SIG-M5 treated with dmso at 0.1 percent for 504 hours (cell line): Measurements from ENCODE around the gene OR6Q1.

Source experiments
- DNase-seq: peaks from one replicate; lab custom pipeline; 2025; ENCODE audit not compliant: unreplicated experiment; lab: John Stamatoyannopoulos, UW

Gene OR6Q1

DNA sequence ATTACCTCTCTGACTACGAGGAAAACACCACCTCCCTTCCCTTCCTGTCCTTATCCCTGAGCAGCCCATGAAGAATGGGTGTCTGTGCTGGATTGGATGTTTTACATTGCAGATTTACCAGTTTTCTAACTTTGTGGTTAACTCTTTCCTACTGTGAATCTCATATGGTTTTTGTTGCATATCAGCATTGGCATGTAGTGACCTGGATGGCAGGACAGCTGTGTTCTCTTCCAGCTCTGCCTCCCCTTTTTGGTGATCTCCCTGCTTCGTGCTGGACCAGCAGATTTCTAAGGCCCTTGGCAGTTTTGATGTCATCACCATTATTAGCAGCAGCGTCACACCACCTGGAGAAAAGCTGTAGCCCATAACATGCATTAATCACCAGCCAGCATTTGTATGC is 26.7 kb downstream of the OR6Q1 start:
- DNase-seq = no peak

GRCh38 chr11:58058276-58059006 is 27.7 kb downstream of the OR6Q1 start:
- no peak for DNase-seq

DNA sequence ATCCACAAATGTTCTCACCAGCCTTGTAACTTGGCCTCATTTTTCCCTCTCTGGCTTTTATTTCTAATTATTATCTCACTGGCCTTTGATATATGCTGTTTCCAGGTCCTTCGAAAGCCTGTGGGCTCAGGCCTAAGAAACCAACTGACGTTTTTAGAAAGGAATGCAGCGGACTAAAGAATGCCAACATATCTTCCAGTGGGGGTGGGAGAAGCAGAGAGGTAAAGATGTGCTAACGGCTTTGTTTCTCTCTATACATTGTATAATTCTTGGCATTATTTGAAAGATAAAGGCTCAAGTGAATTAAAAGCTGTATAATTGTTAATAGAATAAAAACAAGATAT is 28.2 kb downstream of the OR6Q1 start:
- DNase-seq = no peak

DNA sequence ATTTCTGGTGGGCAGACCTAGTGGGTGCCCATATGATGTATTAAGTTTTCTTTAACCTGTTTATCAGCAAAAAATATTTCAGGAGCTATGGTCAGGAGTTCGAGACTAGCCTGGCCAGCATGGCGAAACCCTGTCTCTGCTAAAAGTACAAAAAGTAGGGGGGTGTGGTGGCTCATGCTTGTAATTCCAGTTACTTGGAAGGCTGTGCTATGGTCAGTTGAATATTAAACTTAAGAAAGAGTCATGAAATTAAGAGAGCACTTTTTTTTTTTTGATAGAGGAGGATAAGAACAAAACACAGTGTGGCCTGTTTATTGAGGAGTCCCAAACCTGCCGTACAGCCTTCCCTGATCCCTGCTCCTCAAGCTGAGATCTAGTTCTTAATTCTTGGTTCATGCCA is 29.8 kb downstream of the OR6Q1 start:
- DNase-seq = no peak

DNA sequence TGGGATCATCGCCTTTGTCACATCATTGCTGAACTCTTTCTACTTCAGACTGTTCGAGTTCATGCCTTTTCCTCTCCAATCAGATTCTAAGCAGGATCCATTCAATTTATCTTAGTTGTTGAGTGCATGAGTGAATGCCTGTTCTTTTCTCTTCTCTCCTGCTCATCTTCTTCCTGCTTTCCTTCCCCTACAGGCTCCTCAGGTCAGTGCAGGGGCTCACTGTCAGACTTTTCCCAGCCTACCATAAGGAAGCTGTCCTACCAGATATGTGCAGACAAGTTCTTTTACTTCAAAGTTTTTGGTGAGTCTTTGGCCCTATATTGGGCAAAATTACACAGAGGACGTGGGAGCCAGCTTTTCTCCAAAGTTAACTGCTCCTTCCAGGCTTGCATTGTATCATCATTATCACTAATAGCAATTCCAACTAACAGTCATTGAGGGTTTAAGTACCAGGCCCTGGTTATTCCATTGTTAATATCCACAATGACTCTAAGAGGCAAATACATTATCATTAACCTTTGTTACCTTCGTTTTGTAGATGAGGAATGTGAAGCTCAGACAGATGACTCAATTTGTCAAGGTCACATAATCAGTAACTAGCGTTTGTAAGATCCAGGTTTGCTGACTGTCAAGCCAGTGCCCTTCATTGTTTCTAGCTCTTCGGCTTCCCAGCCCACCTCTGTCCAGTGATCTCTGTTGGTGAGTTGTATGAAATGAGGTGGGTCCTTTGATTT is 30.4 kb downstream of the OR6Q1 start:
- no peak for DNase-seq

- no peak for DNase-seq
Observed at GRCh38 chr11:58061813-58062212, 31.1 kb downstream of the OR6Q1 start.

- no peak for DNase-seq
Observed at GRCh38 chr11:58067685-58068084, 36.9 kb downstream of the OR6Q1 start.

DNA sequence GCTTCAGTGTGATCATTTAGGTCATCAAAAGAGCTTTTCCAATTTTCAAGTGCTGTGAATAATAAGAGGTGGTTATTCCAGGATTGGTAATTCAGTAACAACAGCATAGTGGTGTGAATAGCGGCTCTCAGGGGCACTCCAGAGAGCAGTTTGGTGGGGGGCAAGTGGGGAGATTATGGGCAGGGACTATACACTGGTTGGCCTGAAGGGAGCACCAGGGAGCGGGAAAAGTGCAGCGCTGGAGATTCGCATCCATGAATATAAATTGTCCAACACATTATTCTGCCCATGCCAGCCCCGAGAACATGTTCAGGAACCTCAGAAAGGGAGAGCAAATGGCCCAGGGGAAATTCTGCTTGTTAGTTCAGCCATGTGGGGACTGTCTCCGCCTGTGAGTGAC is 37.9 kb downstream of the OR6Q1 start:
- DNase-seq = no peak

DNA sequence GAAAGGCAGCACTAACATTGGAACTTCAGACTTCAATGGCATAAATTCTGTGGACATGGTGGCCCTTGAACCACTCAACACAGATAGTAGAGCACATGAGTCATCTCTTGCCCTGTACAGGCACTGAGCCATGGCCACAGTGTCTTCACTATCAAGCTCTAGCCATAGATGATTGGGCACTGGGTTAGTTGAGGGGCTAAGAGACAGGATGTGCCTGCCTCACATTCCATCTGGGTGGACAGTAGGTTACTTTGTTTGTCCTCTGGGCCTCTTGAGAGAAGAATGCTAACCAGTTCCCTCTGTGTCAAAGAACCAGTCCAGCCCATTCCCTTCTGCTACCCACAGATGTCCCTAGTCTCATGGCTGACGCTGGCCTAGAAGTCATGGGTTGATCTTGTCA is 39.8 kb downstream of the OR6Q1 start:
- no peak for DNase-seq

DNA sequence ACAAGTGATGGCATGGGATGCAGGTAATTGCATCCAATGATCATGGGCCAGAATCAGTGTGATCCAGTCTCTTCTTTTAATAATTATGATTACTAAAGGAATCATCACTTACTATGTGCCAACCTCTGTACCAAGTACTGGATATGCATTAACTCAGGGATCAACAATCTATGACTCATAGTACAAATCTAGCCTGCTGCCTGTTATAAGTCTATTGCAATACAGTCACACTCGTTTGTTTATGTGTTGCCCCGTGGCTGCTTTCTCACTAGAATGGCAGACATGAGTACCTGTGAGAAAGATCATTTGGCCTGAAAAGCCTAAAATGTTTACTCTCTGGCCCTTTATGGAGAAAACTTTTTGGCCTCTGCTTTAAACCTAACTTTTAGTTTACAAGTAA is 45.0 kb downstream of the OR6Q1 start:
- DNase-seq = no peak
